Sigmoid colon (tissue), 7 donors: Measurements from ENCODE around the gene PPP2R5A. TPM values are rescaled to one million over a fixed set of nuclear protein-coding genes. Genes with fewer than 3 reads are reported as not detected.

Experiments used
- DNase-seq: peaks from one replicate; pipeline ENCODE4 v3.0.0-alpha.2; 2019
- H3K27ac ChIP-seq, 4 donors: fragments of 200-600 bp; sonication (generic); one replicate each; pipeline ENCODE4 v1.5.1; 2016 to 2019; ENCODE audit warnings: mild to moderate bottlenecking in 1 of 4
- H3K27me3 ChIP-seq, 3 donors: fragments of 200-600 bp; sonication (generic); one replicate each; pipeline ENCODE4 v1.5.1; 2019; ENCODE audit warnings: mild to moderate bottlenecking in 1 of 3
- H3K36me3 ChIP-seq, 4 donors: fragments of 200-600 bp; sonication (generic); one replicate each; pipeline ENCODE4 v1.5.1; 2016 to 2019
- H3K4me1 ChIP-seq, 4 donors: fragments of 200-600 bp; sonication (generic); one replicate each; pipeline ENCODE4 v1.5.1; 2017 to 2019
- H3K4me3 ChIP-seq, 4 donors: fragments of 200-600 bp; sonication (generic); one replicate each; pipeline ENCODE4 v1.5.1; 2017 to 2019; ENCODE audit warnings: mild to moderate bottlenecking in 2 of 4, moderate library complexity in 1 of 4
- H3K9me3 ChIP-seq, 4 donors: fragments of 200-600 bp in 3 of 4; sonication (generic) in 3 of 4; one replicate each; pipeline versions ENCODE4 v1.5.1 to v1.6.1; 2013 to 2019
- CTCF ChIP-seq, 4 experiments: fragments of 450-650 bp in 3 of 4; fragments of 200-600 bp in 1 of 4; IDR thresholded peaks; one replicate each; pipeline ENCODE4 v1.5.1; 2016 to 2019; ENCODE audit warnings: antibody characterized with exemption in 4 of 4, mild to moderate bottlenecking in 3 of 4, moderate library complexity in 2 of 4
- EP300 ChIP-seq, 4 donors: sonication (generic); formaldehyde crosslinking; IDR thresholded peaks; one replicate each; pipeline ENCODE4 v1.6.1; 2017; ENCODE audit warnings: antibody characterized with exemption in 4 of 4
- POLR2A ChIP-seq, 2 donors: fragments of 450-650 bp; IDR thresholded peaks; one replicate each; pipeline ENCODE4 v1.6.1; 2016; ENCODE audit warnings: antibody characterized with exemption in 2 of 2, mild to moderate bottlenecking in 2 of 2, moderate library complexity in 2 of 2
- POLR2AphosphoS5 ChIP-seq, 4 donors: sonication (generic); formaldehyde crosslinking; IDR thresholded peaks; one replicate each; pipeline ENCODE4 v1.6.1; 2017; ENCODE audit warnings: antibody characterized with exemption in 4 of 4
- WGBS, 2 donors: extraction: QIAGEN DNeasy Blood & Tissue Kit; methylation state at CpG; one replicate each; pipeline ENCODE4 v1.1.7; 2013; 5-methylcytosine and 5-hydroxymethylcytosine counted together
- intact Hi-C: fragments of 100-400 bp; cut with DNase I; formaldehyde crosslinking; loops from one replicate; pipeline ENCODE4 v1.15.1; 2023
- polyA plus RNA-seq, 3 donors: library from polyadenylated mRNA; stranded (reverse); fragments of 200-250 nt; gene quantifications; one replicate each; pipeline ENCODE4 v1.2.3, GENCODE V29; 2013
- total RNA-seq, 4 donors: library from RNA; depleted of rRNA; stranded (reverse); fragments of >200 nt; gene quantifications; one replicate each; pipeline ENCODE4 v1.1.0, GENCODE V29; 2016
- donor health status: healthy with polysubstance abuse.
- donor health status: Bipolar disorder and iron deficiency.
- donor health status: healthy.

Gene PPP2R5A
- total and polyA plus RNA-seq, 7 donors, result 25.9 to 62.7 (median 46.2) TPM

GRCh38 chr1:212368073-212368484, 82.9 kb downstream of the PPP2R5A start:
- H3K9me3 ChIP-seq, result no peaks in the 10 kb centered on the region
- peaks cover 0 to 24% (median 0%) of the 10 kb centered on the region in 4 donors for H3K36me3 ChIP-seq
- 62 to 72% methylated on average over 3 of the region's 3 CpGs for WGBS, 2 donors
- TF ChIP-seq CTCF (IDR thresholded peaks at IDR 0.05), result peak; percentile 57 to 85 (median 71)
- no peak for TF ChIP-seq EP300 (IDR thresholded peaks at IDR 0.05)
- TF ChIP-seq POLR2A (IDR thresholded peaks at IDR 0.05), result no peak
- no peak for TF ChIP-seq POLR2AphosphoS5 (IDR thresholded peaks at IDR 0.05)
- peaks cover 0 to 3% (median 0%) of the 10 kb centered on the region in 4 donors for H3K4me1 ChIP-seq
- H3K4me3 ChIP-seq, result no peak overlapping the region
- no peaks in the 10 kb centered on the region for H3K27me3 ChIP-seq
- no peak for DNase-seq
- H3K27ac ChIP-seq, result no peak overlapping the region
- intact Hi-C loops, result loop anchor here (5.0 kb wide), 1 partner anchor 89 kb away; no protein-coding TSS in a partner anchor

- WGBS, 2 donors, result 78 to 94% methylated on average over 5 of the region's 5 CpGs
- Histone ChIP-seq H3K9me3 (no peaks in the 10 kb centered on the region), H3K27ac (no peak overlapping the region), H3K36me3 (peaks cover 0 to 32% (median 5%) of the 10 kb centered on the region in 4 donors), H3K4me3 (no peak overlapping the region), H3K27me3 (no peaks in the 10 kb centered on the region), H3K4me1 (no peaks in the 10 kb centered on the region)
- intact Hi-C loops, result no loop called here
- DNase-seq, result no peak
- TF ChIP-seq POLR2A (IDR thresholded peaks at IDR 0.05) (no peak), EP300 (IDR thresholded peaks at IDR 0.05) (no peak), POLR2AphosphoS5 (IDR thresholded peaks at IDR 0.05) (no peak), CTCF (IDR thresholded peaks at IDR 0.05) (no peak)
Measured at GRCh38 chr1:212375986-212376385, 90.8 kb downstream of the PPP2R5A start.

- no peaks in the 10 kb centered on the region for H3K27me3 ChIP-seq
- H3K36me3 ChIP-seq, result peaks cover 0 to 36% (median 5%) of the 10 kb centered on the region in 4 donors
- no peak overlapping the region for H3K4me3 ChIP-seq
- no peaks in the 10 kb centered on the region for H3K4me1 ChIP-seq
- WGBS, 2 donors, result 92 to 95% methylated on average over 3 of the region's 3 CpGs
- intact Hi-C loops, result no loop called here
- H3K27ac ChIP-seq, result no peak overlapping the region
- no peak for DNase-seq
- no peaks in the 10 kb centered on the region for H3K9me3 ChIP-seq
- TF ChIP-seq POLR2AphosphoS5 (IDR thresholded peaks at IDR 0.05), result no peak
- TF ChIP-seq EP300 (IDR thresholded peaks at IDR 0.05), result no peak
- no peak for TF ChIP-seq CTCF (IDR thresholded peaks at IDR 0.05)
- TF ChIP-seq POLR2A (IDR thresholded peaks at IDR 0.05), result no peak
Measured at GRCh38 chr1:212377644-212378043, 92.4 kb downstream of the PPP2R5A start.

GRCh38 chr1:212379366-212379765, 94.2 kb downstream of the PPP2R5A start:
- intact Hi-C loops, result no loop called here
- H3K36me3 ChIP-seq, result peaks cover 0 to 53% (median 5%) of the 10 kb centered on the region in 4 donors

More at GRCh38 chr1:212379366-212379765, 94.2 kb downstream of the PPP2R5A start:
- Histone ChIP-seq H3K27me3 (no peaks in the 10 kb centered on the region), H3K27ac (no peak overlapping the region), H3K9me3 (no peaks in the 10 kb centered on the region), H3K4me3 (no peak overlapping the region), H3K4me1 (no peaks in the 10 kb centered on the region)
- DNase-seq, result no peak
- 87 to 99% methylated on average over 2 of the region's 2 CpGs for WGBS, 2 donors
- TF ChIP-seq POLR2A (IDR thresholded peaks at IDR 0.05), result no peak
- no peak for TF ChIP-seq EP300 (IDR thresholded peaks at IDR 0.05)
- TF ChIP-seq CTCF (IDR thresholded peaks at IDR 0.05), result no peak
- no peak for TF ChIP-seq POLR2AphosphoS5 (IDR thresholded peaks at IDR 0.05)
